Measurements from ENCODE around the gene DIAPH3.

GRCh38 chr13:59677966-59678814 is 485.5 kb downstream of the DIAPH3 start:
- TF ChIP-seq POLR2A (IDR thresholded peaks at IDR 0.05) = no peak
- no peak for TF ChIP-seq POLR2AphosphoS5 (IDR thresholded peaks at IDR 0.05)

Measured in spleen (tissue), 3 donors.